ENCODE data around the gene LRSAM1.

GRCh38 chr9:127536499-127536898, 85.2 kb downstream of the LRSAM1 start:
- TF ChIP-seq, protein P1, sequence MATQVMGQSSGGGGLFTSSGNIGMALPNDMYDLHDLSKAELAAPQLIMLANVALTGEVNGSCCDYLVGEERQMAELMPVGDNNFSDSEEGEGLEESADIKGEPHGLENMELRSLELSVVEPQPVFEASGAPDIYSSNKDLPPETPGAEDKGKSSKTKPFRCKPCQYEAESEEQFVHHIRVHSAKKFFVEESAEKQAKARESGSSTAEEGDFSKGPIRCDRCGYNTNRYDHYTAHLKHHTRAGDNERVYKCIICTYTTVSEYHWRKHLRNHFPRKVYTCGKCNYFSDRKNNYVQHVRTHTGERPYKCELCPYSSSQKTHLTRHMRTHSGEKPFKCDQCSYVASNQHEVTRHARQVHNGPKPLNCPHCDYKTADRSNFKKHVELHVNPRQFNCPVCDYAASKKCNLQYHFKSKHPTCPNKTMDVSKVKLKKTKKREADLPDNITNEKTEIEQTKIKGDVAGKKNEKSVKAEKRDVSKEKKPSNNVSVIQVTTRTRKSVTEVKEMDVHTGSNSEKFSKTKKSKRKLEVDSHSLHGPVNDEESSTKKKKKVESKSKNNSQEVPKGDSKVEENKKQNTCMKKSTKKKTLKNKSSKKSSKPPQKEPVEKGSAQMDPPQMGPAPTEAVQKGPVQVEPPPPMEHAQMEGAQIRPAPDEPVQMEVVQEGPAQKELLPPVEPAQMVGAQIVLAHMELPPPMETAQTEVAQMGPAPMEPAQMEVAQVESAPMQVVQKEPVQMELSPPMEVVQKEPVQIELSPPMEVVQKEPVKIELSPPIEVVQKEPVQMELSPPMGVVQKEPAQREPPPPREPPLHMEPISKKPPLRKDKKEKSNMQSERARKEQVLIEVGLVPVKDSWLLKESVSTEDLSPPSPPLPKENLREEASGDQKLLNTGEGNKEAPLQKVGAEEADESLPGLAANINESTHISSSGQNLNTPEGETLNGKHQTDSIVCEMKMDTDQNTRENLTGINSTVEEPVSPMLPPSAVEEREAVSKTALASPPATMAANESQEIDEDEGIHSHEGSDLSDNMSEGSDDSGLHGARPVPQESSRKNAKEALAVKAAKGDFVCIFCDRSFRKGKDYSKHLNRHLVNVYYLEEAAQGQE (IDR thresholded peaks at IDR 0.05): no peak
- TF ChIP-seq, protein P2, sequence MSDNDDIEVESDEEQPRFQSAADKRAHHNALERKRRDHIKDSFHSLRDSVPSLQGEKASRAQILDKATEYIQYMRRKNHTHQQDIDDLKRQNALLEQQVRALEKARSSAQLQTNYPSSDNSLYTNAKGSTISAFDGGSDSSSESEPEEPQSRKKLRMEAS (IDR thresholded peaks at IDR 0.05): no peak
- TF ChIP-seq RAD21 (IDR thresholded peaks at IDR 0.05) (no peak), GABPA (IDR thresholded peaks at IDR 0.05 in 1 of 2, conservative IDR thresholded peaks at IDR 0.05 in 1 of 2) (no peak), FOXA1 (IDR thresholded peaks at IDR 0.05) (no peak), JUND (IDR thresholded peaks at IDR 0.05) (no peak), TAF1 (conservative IDR thresholded peaks at IDR 0.05) (no peak)
- TF ChIP-seq, protein P3, sequence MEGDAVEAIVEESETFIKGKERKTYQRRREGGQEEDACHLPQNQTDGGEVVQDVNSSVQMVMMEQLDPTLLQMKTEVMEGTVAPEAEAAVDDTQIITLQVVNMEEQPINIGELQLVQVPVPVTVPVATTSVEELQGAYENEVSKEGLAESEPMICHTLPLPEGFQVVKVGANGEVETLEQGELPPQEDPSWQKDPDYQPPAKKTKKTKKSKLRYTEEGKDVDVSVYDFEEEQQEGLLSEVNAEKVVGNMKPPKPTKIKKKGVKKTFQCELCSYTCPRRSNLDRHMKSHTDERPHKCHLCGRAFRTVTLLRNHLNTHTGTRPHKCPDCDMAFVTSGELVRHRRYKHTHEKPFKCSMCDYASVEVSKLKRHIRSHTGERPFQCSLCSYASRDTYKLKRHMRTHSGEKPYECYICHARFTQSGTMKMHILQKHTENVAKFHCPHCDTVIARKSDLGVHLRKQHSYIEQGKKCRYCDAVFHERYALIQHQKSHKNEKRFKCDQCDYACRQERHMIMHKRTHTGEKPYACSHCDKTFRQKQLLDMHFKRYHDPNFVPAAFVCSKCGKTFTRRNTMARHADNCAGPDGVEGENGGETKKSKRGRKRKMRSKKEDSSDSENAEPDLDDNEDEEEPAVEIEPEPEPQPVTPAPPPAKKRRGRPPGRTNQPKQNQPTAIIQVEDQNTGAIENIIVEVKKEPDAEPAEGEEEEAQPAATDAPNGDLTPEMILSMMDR (IDR thresholded peaks at IDR 0.05; ENCODE audit: low read depth, low read length, missing input control): no peak
- TF ChIP-seq, protein P4, sequence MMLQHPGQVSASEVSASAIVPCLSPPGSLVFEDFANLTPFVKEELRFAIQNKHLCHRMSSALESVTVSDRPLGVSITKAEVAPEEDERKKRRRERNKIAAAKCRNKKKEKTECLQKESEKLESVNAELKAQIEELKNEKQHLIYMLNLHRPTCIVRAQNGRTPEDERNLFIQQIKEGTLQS (IDR thresholded peaks at IDR 0.05): no peak

Data from liver (tissue), 3 donors.